Measurements from ENCODE around the gene EDN2.

GRCh38 chr1:41493626-41494350 is 9.3 kb upstream of the EDN2 start:
- TF ChIP-seq CTCF (IDR thresholded peaks at IDR 0.05 in 4 of 5, conservative IDR thresholded peaks at IDR 0.05 in 1 of 5), result no peak
- TF ChIP-seq POLR2A (IDR thresholded peaks at IDR 0.05), result no peak
